ENCODE measurements around the gene GOLPH3.

The GOLPH3 gene

GRCh38 chr5:32170303-32171151 is 3.6 kb downstream of the GOLPH3 start:
- no peak for DNase-seq (ENCODE audit: low read depth in 2 of 2)

- no peak for DNase-seq (ENCODE audit: low read depth in 2 of 2)
Measured at GRCh38 chr5:32168460-32169033, 5.6 kb downstream of the GOLPH3 start.

DNA sequence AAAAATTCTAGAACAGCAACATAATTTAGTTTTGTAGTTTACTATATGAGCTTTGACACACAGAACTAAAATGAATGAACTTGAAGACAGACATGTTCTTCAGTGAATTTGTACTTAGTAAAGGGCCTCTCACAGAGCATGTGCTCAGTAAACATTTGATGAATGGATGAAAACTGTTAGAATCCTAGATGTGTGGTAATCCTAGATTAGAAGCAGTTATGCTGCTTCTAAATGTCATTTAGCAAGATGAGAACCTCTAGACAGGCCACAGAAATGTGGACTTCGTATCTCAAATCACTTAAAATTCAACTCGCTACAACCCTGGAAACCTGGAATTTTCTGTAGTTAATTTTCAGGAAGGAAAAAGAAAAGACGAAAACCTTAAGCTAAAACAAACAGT is 8.5 kb downstream of the GOLPH3 start:
- no peak for DNase-seq (ENCODE audit: low read depth in 2 of 2)

- no peak for DNase-seq (ENCODE audit: low read depth in 2 of 2)
Measured at GRCh38 chr5:32163785-32164184, 10.3 kb downstream of the GOLPH3 start.

GRCh38 chr5:32163053-32163452 is 11.1 kb downstream of the GOLPH3 start:
- DNase-seq (ENCODE audit: low read depth in 2 of 2): no peak

GRCh38 chr5:32160228-32160627 is 13.9 kb downstream of the GOLPH3 start:
- no peak for DNase-seq (ENCODE audit: low read depth in 2 of 2)

GRCh38 chr5:32159328-32160072 is 14.6 kb downstream of the GOLPH3 start:
- DNase-seq (ENCODE audit: low read depth in 2 of 2): no peak

DNA sequence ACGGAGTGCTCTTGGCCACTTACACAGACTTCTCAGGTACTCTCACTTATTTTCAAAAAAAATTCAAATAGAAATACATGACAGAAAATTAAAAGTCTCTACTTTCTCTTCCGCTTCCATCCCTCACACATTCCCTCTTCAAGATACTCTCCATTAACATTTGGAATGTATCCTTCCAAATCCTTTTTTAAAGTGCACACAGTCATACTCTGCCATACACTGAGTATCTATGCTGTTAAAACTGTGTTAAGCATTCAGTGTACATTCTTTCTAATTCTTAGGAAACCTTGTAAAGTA is 15.5 kb downstream of the GOLPH3 start:
- no peak for DNase-seq (ENCODE audit: low read depth in 2 of 2)

GRCh38 chr5:32157078-32157477 is 17.0 kb downstream of the GOLPH3 start:
- DNase-seq (ENCODE audit: low read depth in 2 of 2): no peak

DNA sequence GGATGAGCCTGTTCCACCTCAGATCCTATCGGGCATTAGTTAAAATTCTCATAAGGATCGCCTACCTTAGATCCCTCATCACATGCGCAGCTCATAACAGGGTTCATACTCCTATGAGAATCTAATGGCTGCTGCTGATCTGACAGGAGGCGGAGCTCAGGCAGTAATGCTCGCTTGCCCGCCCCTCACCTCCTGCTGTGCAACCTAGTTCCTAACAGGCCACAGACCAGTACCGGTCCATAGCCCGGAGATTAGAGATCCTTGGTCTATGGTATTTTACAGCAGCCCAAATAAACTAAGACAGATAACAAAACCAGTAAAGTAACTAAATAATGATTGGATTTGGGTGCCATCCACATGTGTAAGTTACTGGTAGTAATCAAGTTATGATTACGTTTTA is 17.5 kb downstream of the GOLPH3 start:
- DNase-seq (ENCODE audit: low read depth in 2 of 2): no peak

- no peak for DNase-seq (ENCODE audit: low read depth in 2 of 2)
Measured at GRCh38 chr5:32155211-32155610, 18.9 kb downstream of the GOLPH3 start.

GRCh38 chr5:32153723-32154122 is 20.4 kb downstream of the GOLPH3 start:
- no peak for DNase-seq (ENCODE audit: low read depth in 2 of 2)

- DNase-seq (ENCODE audit: low read depth in 2 of 2): no peak
Measured at GRCh38 chr5:32151198-32151597, 22.9 kb downstream of the GOLPH3 start.

GRCh38 chr5:32150366-32150765 is 23.8 kb downstream of the GOLPH3 start:
- no peak for DNase-seq (ENCODE audit: low read depth in 2 of 2)

- no peak for DNase-seq (ENCODE audit: low read depth in 2 of 2)
Measured at GRCh38 chr5:32147959-32148358, 26.2 kb downstream of the GOLPH3 start.

DNA sequence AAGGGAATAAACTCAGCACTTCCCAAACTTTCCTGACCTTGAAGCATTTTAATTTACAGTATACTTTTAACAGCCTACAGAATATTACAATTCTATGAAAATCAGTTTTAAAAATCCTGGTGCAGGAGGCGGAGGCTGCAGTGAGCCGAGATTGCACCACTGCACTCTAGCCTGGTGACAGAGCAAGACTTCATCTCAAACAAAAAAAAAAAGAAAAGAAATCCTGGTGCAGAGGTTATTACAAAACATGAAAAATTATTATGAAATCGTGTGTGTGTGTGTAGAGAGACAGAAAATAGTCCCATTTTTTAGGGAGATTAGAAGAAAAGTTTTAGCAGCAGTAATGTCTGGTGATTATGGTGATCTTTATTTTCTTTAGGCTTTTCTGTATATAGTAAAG is 26.9 kb downstream of the GOLPH3 start:
- no peak for DNase-seq (ENCODE audit: low read depth in 2 of 2)

- no peak for DNase-seq (ENCODE audit: low read depth in 2 of 2)
Measured at GRCh38 chr5:32145378-32145777, 28.7 kb downstream of the GOLPH3 start.

DNA sequence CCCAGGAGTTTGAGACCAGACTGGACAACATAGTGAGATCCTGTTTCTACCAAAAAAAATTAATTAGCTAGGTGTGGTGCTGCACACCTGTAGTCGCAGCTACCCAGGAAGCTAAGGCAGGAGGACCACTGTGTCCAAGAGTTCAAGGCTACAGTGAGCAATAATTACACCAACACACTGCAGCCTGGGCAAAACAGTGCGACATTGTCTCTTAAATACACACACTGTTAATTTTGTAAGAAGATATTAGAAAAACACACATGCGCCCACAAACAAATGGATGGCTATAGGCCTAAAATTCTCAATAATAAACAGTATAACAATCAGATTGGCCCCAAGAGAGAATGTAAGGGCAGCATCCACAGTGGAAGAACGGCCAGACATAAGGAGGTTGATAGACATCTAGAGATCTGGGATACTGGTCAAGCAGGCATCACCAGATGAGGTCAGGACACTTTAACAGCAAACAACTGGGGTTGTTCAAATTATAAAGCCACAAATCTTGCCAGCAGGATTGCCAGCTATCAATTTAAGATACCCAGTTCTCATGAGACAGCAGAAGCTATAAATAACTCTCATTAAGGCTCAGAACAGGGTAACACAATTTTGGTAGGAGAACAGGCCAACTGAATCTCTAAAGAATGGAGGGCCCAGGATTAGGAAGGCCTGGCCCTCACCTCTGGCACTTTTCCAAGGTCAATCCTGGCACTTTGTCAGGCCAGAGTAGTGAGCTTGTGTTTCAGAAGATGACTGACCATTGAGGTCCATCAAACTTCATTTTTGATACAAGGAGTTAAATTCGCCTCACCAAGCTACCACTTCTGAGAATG is 29.5 kb downstream of the GOLPH3 start:
- no peak for DNase-seq (ENCODE audit: low read depth in 2 of 2)

DNA sequence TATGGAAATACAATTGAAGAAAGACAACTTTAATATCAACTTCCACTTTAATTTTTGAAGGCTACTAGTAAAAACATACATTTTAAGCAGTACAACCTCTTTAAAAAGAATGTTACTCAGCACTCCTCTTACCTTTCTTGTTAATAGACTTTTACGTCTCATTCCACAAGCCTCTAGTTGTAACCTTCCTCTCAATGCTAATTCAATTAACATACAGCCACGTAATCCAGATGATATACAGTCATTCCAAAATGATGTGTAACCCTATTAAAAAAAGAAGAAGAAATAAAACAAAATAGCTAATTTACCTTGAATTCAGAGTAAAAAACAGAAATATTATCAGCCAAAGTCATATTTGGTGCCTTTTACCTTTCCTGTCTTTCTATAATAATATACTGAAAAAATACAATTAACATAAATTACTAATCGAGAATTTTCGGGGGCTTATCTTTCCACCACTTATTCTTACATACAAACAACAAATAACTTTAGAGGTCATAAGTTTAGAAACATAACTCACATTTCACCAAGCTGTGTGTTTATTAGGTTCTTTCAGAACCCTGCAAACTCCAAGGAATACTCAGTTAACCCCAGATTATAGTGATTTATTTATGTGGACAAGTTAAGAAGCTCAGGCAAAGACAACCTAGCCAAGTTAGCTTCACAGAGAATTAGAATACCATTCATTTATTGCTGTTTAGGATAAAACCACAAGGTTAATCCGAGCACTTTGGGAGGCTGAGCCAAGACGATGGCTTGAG is 30.3 kb downstream of the GOLPH3 start:
- no peak for DNase-seq (ENCODE audit: low read depth in 2 of 2)

GRCh38 chr5:32138839-32139493 is 35.2 kb downstream of the GOLPH3 start:
- peak; percentile 60 to 78 for DNase-seq (ENCODE audit: low read depth in 2 of 2)

DNA sequence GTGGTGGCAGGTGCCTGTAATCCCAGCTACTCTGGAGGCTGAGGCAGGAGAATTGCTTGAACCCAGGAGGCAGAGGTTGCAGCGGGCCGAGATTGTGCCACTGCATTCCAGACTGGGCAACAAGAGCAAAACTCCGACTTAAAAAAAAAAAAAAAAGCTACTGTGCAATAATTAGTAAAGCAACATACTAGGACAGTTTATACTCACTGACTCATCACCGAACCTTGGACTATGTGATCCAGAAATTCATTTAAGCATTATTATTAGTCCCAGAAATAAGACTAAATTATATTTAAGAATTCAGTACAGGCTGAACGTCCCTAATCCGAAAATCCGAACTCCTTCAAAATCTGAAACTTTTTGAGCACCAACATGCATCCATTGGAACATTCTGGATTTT is 37.8 kb downstream of the GOLPH3 start:
- DNase-seq (ENCODE audit: low read depth in 2 of 2): no peak
